ENCODE data around the gene SMYD2. TPM values are rescaled to one million over a fixed set of nuclear protein-coding genes. Genes with fewer than 3 reads are reported as not detected.

SMYD2 gene
- total RNA-seq, 1 experiment from 2014 or later = 6.4 TPM

GRCh38 chr1:214318956-214319736, 38.2 kb downstream of the SMYD2 start (continued):
- TF ChIP-seq CDX4 (CRISPR knock-in tag; IDR thresholded peaks at IDR 0.05; ENCODE audit: borderline replicate concordance) = no peak
- no peak for TF ChIP-seq ZNF671 (CRISPR knock-in tag; IDR thresholded peaks at IDR 0.05)
- no peak for TF ChIP-seq ZNF219 (CRISPR knock-in tag; IDR thresholded peaks at IDR 0.05; ENCODE audit: borderline replicate concordance)
- TF ChIP-seq PREB (CRISPR knock-in tag; IDR thresholded peaks at IDR 0.05; ENCODE audit: borderline replicate concordance) = no peak
- no peak for TF ChIP-seq ATF1 (CRISPR knock-in tag; IDR thresholded peaks at IDR 0.05)
- no peak for TF ChIP-seq RORB (CRISPR knock-in tag; IDR thresholded peaks at IDR 0.05)
- TF ChIP-seq CREB1 (CRISPR knock-in tag; IDR thresholded peaks at IDR 0.05) = no peak
- TF ChIP-seq JUN (CRISPR knock-in tag; IDR thresholded peaks at IDR 0.05) = no peak
- no peak for TF ChIP-seq IRF2 (CRISPR knock-in tag; IDR thresholded peaks at IDR 0.05; ENCODE audit: borderline replicate concordance, low read depth)
- TF ChIP-seq TP53 (CRISPR knock-in tag; IDR thresholded peaks at IDR 0.05) = no peak
- TF ChIP-seq JAZF1 (CRISPR knock-in tag; IDR thresholded peaks at IDR 0.05) = no peak
- TF ChIP-seq GABPB1 (CRISPR knock-in tag; IDR thresholded peaks at IDR 0.05) = no peak

GRCh38 chr1:214319938-214320337, 39.0 kb downstream of the SMYD2 start:
- Mint-ChIP-seq H3K27ac (no peak overlapping the region), H3K9me3 (no peaks in the 10 kb centered on the region), H3K27me3 (ENCODE audit: low read depth) (peaks cover 49% of the 10 kb centered on the region), H3K36me3 (0 out of 2 replicates have a peak, but pooled peaks cover 4% of the 10 kb centered on the region), H3K4me3 (no peak overlapping the region), H3K4me1 (peaks cover 55% of the 10 kb centered on the region)
- ChIA-PET POLR2A (no interaction called here), CTCF (interaction anchor here (7.5 kb wide), 1 partner anchor 9 kb away, joined by 182 read pairs; no protein-coding TSS in a partner anchor)
- ATAC-seq (no peak), DNase-seq (ENCODE audit: low spot score) (no peak)
- TF ChIP-seq GRHL2 (CRISPR knock-in tag; IDR thresholded peaks at IDR 0.05; ENCODE audit: insufficient replicate concordance, severe bottlenecking) (no peak), FOXK1 (CRISPR knock-in tag; IDR thresholded peaks at IDR 0.05) (no peak), ZNF219 (CRISPR knock-in tag; IDR thresholded peaks at IDR 0.05; ENCODE audit: borderline replicate concordance) (no peak), CREB1 (CRISPR knock-in tag; IDR thresholded peaks at IDR 0.05) (no peak), ATF2 (CRISPR knock-in tag; IDR thresholded peaks at IDR 0.05; ENCODE audit: borderline replicate concordance, low read depth) (no peak), GABPB1 (CRISPR knock-in tag; IDR thresholded peaks at IDR 0.05) (no peak), ESRRA (CRISPR knock-in tag; IDR thresholded peaks at IDR 0.05; ENCODE audit: borderline replicate concordance) (no peak), ZNF317 (CRISPR knock-in tag; IDR thresholded peaks at IDR 0.05; ENCODE audit: borderline replicate concordance, low read depth) (no peak), USF2 (CRISPR knock-in tag; IDR thresholded peaks at IDR 0.05) (no peak)
- TF ChIP-seq, protein P1, sequence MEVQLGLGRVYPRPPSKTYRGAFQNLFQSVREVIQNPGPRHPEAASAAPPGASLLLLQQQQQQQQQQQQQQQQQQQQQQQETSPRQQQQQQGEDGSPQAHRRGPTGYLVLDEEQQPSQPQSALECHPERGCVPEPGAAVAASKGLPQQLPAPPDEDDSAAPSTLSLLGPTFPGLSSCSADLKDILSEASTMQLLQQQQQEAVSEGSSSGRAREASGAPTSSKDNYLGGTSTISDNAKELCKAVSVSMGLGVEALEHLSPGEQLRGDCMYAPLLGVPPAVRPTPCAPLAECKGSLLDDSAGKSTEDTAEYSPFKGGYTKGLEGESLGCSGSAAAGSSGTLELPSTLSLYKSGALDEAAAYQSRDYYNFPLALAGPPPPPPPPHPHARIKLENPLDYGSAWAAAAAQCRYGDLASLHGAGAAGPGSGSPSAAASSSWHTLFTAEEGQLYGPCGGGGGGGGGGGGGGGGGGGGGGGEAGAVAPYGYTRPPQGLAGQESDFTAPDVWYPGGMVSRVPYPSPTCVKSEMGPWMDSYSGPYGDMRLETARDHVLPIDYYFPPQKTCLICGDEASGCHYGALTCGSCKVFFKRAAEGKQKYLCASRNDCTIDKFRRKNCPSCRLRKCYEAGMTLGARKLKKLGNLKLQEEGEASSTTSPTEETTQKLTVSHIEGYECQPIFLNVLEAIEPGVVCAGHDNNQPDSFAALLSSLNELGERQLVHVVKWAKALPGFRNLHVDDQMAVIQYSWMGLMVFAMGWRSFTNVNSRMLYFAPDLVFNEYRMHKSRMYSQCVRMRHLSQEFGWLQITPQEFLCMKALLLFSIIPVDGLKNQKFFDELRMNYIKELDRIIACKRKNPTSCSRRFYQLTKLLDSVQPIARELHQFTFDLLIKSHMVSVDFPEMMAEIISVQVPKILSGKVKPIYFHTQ (CRISPR knock-in tag; IDR thresholded peaks at IDR 0.05) = no peak
- TF ChIP-seq, protein P2, sequence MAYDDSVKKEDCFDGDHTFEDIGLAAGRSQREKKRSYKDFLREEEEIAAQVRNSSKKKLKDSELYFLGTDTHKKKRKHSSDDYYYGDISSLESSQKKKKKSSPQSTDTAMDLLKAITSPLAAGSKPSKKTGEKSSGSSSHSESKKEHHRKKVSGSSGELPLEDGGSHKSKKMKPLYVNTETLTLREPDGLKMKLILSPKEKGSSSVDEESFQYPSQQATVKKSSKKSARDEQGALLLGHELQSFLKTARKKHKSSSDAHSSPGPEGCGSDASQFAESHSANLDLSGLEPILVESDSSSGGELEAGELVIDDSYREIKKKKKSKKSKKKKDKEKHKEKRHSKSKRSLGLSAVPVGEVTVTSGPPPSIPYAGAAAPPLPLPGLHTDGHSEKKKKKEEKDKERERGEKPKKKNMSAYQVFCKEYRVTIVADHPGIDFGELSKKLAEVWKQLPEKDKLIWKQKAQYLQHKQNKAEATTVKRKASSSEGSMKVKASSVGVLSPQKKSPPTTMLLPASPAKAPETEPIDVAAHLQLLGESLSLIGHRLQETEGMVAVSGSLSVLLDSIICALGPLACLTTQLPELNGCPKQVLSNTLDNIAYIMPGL (CRISPR knock-in tag; IDR thresholded peaks at IDR 0.05) = no peak
- TF ChIP-seq, protein P3, sequence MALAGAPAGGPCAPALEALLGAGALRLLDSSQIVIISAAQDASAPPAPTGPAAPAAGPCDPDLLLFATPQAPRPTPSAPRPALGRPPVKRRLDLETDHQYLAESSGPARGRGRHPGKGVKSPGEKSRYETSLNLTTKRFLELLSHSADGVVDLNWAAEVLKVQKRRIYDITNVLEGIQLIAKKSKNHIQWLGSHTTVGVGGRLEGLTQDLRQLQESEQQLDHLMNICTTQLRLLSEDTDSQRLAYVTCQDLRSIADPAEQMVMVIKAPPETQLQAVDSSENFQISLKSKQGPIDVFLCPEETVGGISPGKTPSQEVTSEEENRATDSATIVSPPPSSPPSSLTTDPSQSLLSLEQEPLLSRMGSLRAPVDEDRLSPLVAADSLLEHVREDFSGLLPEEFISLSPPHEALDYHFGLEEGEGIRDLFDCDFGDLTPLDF (CRISPR knock-in tag; IDR thresholded peaks at IDR 0.05) = no peak
